ENCODE results near the gene STT3B. TPM values are rescaled to one million over a fixed set of nuclear protein-coding genes. Genes with fewer than 3 reads are reported as not detected.
A peak's percentile ranks its signal among the peaks of the same experiment; 100 is the strongest.

Gene STT3B
- total RNA-seq = 100 to 1,000 TPM; 199 to 201 TPM

DNA sequence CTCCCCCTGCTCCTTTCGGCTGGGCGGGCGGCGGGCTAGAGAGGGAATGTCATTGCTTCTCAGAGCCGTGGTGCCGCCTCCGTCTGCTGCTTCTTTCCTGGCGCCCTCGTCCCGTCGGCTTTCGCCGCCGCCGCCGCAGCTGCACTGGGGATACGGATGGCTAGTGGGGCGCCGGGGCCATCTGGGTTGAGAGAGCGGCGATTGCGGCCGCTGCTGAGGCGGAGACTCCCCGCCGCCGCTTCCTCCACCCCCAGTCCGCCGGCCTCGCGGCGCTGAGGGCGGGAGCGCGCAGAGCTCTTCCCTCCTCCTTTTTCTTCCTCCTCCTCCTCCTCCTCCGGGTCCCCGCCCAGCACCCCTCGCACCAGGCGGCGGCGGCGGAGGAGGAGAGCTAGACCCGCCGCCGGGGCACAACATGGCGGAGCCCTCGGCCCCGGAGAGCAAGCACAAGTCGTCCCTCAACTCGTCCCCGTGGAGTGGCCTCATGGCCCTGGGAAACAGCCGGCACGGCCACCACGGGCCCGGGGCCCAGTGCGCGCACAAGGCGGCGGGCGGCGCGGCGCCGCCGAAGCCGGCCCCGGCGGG is at the start of gene STT3B:
Gene STT3B (plus strand): TSS at position 339 of the 582 bp plus-strand sequence. CDS start 74 bp downstream, at position 413.
- Mint-ChIP-seq H3K4me3 (no peak within 1 kb of the TSS), H3K36me3 (ENCODE audit: low read depth) (peaks cover 30% of the 10 kb centered on the region), H3K4me1 (peaks cover 17% of the 10 kb centered on the region), H3K27ac (peak within 1 kb of the TSS; percentile 96), H3K9me3 (no peaks in the 10 kb centered on the region), H3K27me3 (no peaks in the 10 kb centered on the region)
- DNase-seq = peak; percentile 86
- CTCF ChIA-PET = interaction anchor here (0.7 to 3.6 kb wide), 21 partner anchors 10 to 574 kb away, joined by 3 to 31 read pairs (median 3); partner anchors contain the start of gene GPD1L
- POLR2A ChIA-PET = interaction anchor here (0.6 to 4.6 kb wide), 72 partner anchors 9 to 1908 kb away, joined by 3 to 145 read pairs (median 5); partner anchors contain the start of genes CMTM6, CMTM7, CMTM8 and GPD1L

DNA sequence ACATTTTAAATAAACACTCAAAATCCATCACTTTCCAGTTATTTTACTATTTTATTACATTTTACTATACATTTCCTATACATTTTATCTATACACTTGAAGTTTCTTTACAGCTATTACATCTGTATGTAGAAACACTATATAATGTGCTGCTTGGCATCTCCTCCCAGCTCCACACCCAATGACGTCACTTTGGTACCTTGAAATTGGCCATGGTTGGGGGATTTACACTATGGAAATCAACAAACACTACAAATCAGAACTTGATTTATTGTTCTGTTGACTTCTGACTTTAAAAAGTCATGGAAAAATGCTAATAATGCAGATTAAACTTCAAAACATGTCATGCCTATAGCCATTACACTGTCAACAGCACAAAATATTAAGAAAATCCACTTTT is 48.9 kb upstream of the STT3B start:
- Mint-ChIP-seq H3K9me3 (peaks cover 17% of the 10 kb centered on the region), H3K36me3 (ENCODE audit: low read depth) (peaks cover 7% of the 10 kb centered on the region), H3K4me1 (peaks cover 2% of the 10 kb centered on the region), H3K27ac (no peak overlapping the region), H3K4me3 (no peak overlapping the region), H3K27me3 (peaks cover 4% of the 10 kb centered on the region)
- DNase-seq = no peak
- CTCF ChIA-PET = no interaction called here
- POLR2A ChIA-PET = interaction anchor here (0.8 to 1.0 kb wide), 2 partner anchors 10 to 48 kb away, joined by 3 read pairs; no protein-coding TSS in a partner anchor

DNA sequence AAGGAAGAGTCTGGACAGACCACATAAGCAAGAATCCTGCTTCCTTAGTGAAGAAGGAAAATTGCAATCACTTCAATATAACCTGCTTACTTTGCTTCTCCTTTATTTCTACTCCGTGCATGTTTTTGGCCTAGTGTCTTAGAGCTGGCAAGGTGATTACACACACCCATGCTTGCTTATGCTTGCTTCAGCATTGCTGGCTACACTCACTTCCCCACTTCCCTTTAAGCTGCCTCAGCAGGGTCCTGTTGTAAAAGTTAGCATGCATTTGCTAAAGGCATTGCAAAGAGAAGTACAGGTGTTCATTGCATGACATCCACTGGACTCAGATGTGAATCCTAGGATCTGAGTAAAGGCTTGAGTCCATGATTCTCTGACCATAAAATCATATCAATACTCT is 47.5 kb upstream of the STT3B start:
- H3K9me3 Mint-ChIP-seq = peaks cover 18% of the 10 kb centered on the region
- no peak for DNase-seq
- ChIA-PET CTCF (no interaction called here), POLR2A (no interaction called here)
- H3K27ac Mint-ChIP-seq = no peak overlapping the region
- no peak overlapping the region for H3K4me3 Mint-ChIP-seq
- peaks cover 2% of the 10 kb centered on the region for H3K4me1 Mint-ChIP-seq
- H3K36me3 Mint-ChIP-seq (ENCODE audit: low read depth) = peaks cover 7% of the 10 kb centered on the region
- peaks cover 4% of the 10 kb centered on the region for H3K27me3 Mint-ChIP-seq

DNA sequence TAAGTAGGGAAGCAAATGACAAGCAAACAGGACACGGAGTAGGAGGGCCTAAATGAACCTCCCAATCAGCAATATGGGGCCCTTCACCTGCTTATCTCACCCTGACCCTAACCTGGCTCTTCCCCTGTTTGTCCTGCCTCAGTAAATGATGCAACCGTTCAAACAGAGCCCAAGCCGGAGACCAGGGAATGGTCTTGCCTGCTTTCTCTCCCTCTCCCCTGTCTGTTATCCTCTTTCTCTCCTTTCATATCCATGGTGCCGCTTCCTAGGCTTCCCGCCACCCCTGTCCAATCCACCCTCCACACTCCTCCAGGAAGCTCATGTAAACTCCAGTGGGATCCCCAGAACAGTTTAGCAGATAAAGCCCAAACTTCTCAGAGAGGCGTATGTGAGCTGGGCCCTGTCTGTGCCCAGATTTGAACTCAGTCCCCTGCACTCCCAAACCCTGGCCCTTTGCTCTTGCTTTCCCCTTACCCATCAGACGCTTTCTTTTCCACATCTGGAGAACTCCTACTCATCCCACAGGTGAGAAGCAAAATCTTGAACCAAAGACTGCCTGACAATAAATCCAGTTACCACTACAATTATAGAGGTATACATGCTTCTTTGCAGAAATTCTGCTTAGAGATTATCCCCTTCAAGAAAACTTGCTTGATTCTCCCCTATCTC is 45.7 kb upstream of the STT3B start:
- ChIA-PET POLR2A (interaction anchor here (1.0 kb wide), 1 partner anchor 45 kb away, joined by 3 read pairs; the partner anchor contains the start of gene STT3B), CTCF (no interaction called here)
- no peak overlapping the region for H3K4me3 Mint-ChIP-seq
- DNase-seq = no peak
- no peaks in the 10 kb centered on the region for H3K27me3 Mint-ChIP-seq
- H3K9me3 Mint-ChIP-seq = peaks cover 28% of the 10 kb centered on the region
- peaks cover 7% of the 10 kb centered on the region for H3K36me3 Mint-ChIP-seq (ENCODE audit: low read depth)
- H3K4me1 Mint-ChIP-seq = peaks cover 2% of the 10 kb centered on the region
- H3K27ac Mint-ChIP-seq = no peak overlapping the region

DNA sequence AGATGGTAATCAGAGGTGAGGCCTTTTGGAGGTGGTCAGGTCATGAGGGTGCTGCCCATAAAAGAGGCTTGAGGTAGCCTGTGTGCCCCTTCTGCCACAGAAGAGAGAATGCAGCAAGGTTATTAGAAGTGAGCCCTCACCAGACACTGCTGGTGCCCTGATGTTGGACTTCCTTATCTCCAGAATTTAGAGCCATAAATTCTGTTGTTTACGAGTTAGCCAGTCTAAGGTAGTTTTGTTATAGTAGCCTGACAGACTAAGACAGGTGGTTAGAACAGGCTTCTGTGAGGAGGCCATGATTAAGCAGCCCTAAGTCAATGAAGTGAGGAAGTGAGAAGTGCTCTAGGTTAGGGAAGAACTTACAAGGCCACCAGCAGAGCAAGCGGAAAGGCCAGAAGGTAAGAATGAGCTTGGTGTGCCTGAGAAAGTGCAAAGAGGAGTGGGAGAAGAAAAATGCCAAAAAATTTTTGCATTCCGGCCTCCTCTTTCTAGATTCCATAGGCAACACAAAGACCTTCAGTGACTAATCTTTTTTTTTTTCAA is 44.2 kb upstream of the STT3B start:
- ChIA-PET CTCF (no interaction called here), POLR2A (no interaction called here)
- Mint-ChIP-seq H3K9me3 (peaks cover 38% of the 10 kb centered on the region), H3K4me1 (peaks cover 2% of the 10 kb centered on the region), H3K36me3 (ENCODE audit: low read depth) (peaks cover 11% of the 10 kb centered on the region), H3K27me3 (no peaks in the 10 kb centered on the region), H3K27ac (no peak overlapping the region), H3K4me3 (no peak overlapping the region)
- DNase-seq = no peak

DNA sequence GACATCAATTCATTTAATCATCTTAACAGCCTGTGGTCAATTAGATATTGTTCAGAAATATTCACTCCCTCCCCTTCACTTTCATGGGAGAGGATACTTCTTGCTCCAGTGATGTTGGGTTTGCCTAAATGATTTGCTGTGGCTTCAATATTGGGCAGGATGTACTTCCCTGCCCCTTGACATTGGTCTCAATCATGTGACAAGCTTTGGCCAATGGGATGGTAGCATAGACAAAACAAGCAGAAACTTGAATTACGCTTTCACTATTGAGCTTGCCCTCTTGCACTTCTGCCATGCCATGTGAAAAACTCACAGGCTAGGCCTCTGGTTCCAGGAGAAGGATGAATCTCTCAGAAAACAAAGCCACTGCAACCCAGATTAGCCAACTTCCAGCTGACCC is 42.2 kb upstream of the STT3B start:
- Mint-ChIP-seq H3K27ac (no peak overlapping the region), H3K4me1 (no peaks in the 10 kb centered on the region), H3K4me3 (no peak overlapping the region), H3K27me3 (no peaks in the 10 kb centered on the region), H3K9me3 (peaks cover 57% of the 10 kb centered on the region), H3K36me3 (ENCODE audit: low read depth) (peaks cover 19% of the 10 kb centered on the region)
- ChIA-PET CTCF (interaction anchor here (0.6 kb wide), 1 partner anchor 258 kb away, joined by 7 read pairs; no protein-coding TSS in a partner anchor), POLR2A (no interaction called here)
- no peak for DNase-seq

DNA sequence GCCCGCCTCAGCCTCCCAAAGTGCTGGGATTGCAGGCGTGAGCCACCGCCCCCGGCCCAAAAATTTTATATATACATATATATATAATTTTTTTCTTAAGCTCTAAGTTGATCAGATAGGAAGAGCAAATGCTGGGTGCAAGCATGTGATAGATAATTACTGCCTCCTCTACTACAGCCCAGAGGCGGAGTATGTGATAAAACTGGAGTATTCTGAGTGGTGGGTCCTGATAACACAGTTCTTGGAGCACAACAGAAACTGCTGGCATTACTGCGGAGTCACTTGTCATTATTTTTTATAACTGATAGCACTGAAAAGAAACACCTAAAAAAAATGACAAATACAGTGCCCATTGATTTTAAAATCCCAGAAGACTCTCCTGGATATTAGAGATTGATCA is 41.1 kb upstream of the STT3B start:
- ChIA-PET CTCF (no interaction called here), POLR2A (no interaction called here)
- no peak overlapping the region for H3K27ac Mint-ChIP-seq
- peaks cover 22% of the 10 kb centered on the region for H3K36me3 Mint-ChIP-seq (ENCODE audit: low read depth)
- H3K4me3 Mint-ChIP-seq = no peak overlapping the region
- H3K4me1 Mint-ChIP-seq = no peaks in the 10 kb centered on the region
- H3K27me3 Mint-ChIP-seq = no peaks in the 10 kb centered on the region
- peaks cover 57% of the 10 kb centered on the region for H3K9me3 Mint-ChIP-seq
- no peak for DNase-seq

DNA sequence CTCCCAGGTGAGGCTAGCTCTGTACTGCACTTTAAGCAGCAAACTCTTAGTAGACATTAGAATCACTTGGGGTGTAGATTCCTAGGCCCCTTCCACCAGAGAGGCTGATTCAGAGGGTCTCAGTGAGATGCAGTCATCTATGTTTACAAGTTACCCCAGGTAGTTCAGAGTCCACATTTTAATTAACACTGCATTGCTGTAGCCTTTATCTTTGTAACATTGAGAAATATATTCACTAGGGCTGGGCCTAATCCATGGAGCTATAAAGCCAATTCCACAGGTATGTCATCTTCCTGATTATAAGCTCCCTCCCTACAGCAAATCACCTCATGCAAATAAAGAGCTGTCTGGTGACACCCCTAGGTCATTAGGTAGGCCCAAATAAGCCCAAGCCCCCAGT is 39.6 kb upstream of the STT3B start:
- DNase-seq = no peak
- CTCF ChIA-PET = no interaction called here
- Mint-ChIP-seq H3K36me3 (ENCODE audit: low read depth) (peaks cover 21% of the 10 kb centered on the region), H3K4me1 (no peaks in the 10 kb centered on the region), H3K27ac (no peak overlapping the region), H3K9me3 (peaks cover 56% of the 10 kb centered on the region), H3K27me3 (no peaks in the 10 kb centered on the region), H3K4me3 (no peak overlapping the region)
- POLR2A ChIA-PET = no interaction called here

DNA sequence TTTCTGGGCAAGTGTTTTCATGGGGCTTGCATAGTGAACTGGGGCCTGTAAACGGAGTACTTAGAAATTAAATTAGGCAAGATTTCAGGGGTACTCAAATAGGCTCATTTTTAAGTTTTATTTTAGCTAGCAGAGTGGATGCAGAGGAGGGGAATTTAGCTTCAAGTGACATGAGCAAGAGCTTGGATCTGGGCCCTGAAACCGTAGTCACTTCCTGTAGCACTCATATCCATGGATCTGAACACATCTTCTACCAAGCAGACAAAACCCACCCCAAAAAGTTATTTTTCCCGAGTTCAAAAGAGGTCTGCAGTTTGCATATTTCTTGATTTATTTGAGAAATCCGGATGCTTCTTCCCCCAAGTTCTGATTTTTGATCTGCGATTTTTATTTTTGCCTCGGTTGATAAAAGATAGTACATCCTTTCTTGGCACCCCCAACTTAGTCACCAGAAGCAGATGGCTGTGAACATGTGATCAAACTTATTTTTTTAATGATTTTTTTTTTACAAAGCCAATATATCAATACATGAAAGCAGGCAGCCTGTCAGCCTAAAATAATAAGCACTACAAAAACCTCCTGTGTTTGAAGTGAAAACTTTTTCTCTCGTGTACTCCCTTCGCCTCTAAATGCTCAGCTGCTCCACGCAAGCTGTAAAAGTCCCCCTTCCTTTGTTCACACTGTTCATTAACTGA is 36.6 kb upstream of the STT3B start:
- Mint-ChIP-seq H3K27me3 (no peaks in the 10 kb centered on the region), H3K9me3 (peaks cover 35% of the 10 kb centered on the region), H3K36me3 (ENCODE audit: low read depth) (peaks cover 16% of the 10 kb centered on the region), H3K4me3 (no peak overlapping the region), H3K4me1 (no peaks in the 10 kb centered on the region), H3K27ac (no peak overlapping the region)
- ChIA-PET POLR2A (interaction anchor here (0.9 kb wide), 1 partner anchor 36 kb away, joined by 4 read pairs; the partner anchor contains the start of gene STT3B), CTCF (interaction anchor here (1.3 kb wide), 1 partner anchor 36 kb away, joined by 3 read pairs; the partner anchor contains the start of gene STT3B)
- DNase-seq = no peak

DNA sequence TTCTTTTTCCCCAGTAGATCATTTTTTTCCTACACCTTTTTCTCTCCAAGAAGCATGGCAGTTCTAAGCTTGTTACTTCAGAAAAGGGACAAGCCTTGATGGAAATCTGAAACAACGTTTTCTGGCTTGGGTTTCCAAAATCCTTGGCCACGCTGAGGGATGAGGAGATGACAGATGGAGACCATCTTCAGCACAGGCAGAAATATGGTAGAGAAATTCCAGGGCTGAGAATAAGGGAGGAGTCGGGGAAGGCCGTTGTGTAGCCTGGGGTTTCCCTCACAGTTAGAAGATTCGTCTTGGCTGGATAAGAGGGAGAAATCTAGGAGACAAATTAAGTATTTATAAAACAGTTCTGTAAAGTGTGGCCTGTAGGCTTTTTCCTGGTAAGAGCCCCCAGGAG is 33.9 kb upstream of the STT3B start:
- DNase-seq = no peak
- ChIA-PET POLR2A (no interaction called here), CTCF (interaction anchor here (0.9 kb wide), 1 partner anchor 24 kb away, joined by 4 read pairs; no protein-coding TSS in a partner anchor)
- Mint-ChIP-seq H3K36me3 (ENCODE audit: low read depth) (peaks cover 12% of the 10 kb centered on the region), H3K4me3 (no peak overlapping the region), H3K27ac (no peak overlapping the region), H3K9me3 (peaks cover 17% of the 10 kb centered on the region), H3K27me3 (no peaks in the 10 kb centered on the region), H3K4me1 (peaks cover 6% of the 10 kb centered on the region)

DNA sequence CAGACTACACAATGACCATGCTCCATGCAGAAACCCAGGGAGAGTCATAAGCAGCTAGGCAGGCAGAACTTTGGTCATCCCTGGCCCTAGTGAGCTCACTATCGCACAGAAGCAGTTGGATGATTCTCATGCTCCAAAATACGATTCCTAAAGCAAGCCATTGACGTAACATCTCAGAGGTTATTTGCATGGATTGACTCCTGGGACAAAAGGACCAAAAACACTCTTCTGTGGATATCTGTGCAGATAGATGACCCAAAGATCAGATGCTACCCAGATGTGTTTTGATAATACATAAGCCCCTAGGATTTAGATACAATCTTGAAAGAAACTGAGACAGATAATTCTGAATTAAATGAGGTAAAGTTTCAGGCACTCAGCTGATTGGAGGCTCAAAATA is 33.4 kb upstream of the STT3B start:
- no peak for DNase-seq
- no peak overlapping the region for H3K27ac Mint-ChIP-seq
- H3K36me3 Mint-ChIP-seq (ENCODE audit: low read depth) = peaks cover 12% of the 10 kb centered on the region
- peaks cover 6% of the 10 kb centered on the region for H3K4me1 Mint-ChIP-seq
- ChIA-PET POLR2A (no interaction called here), CTCF (interaction anchor here (0.9 kb wide), 1 partner anchor 23 kb away, joined by 4 read pairs; no protein-coding TSS in a partner anchor)
- peaks cover 12% of the 10 kb centered on the region for H3K9me3 Mint-ChIP-seq
- no peak overlapping the region for H3K4me3 Mint-ChIP-seq
- no peaks in the 10 kb centered on the region for H3K27me3 Mint-ChIP-seq

DNA sequence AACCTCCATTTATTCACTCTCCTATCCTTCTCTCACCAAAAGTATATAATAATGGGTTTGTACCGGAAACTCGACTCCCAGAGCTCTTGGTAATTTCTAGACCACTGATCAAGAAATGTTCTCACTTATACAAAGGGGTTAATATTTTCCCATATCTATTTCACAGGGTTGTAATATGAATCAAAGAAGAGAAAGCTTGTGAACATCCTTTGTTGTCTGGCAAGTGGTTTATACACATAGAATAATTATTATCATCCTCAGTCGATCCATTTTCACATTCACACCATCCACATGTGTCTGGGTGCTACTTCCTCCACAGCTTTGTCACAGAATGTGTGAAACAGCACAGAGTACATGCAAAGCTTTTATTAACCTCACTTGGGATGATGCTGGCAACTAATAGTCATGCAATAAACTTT is 29.9 kb upstream of the STT3B start:
- H3K27ac Mint-ChIP-seq = no peak overlapping the region
- H3K9me3 Mint-ChIP-seq = no peaks in the 10 kb centered on the region
- H3K27me3 Mint-ChIP-seq = no peaks in the 10 kb centered on the region
- CTCF ChIA-PET = interaction anchor here (1.2 kb wide), 1 partner anchor 30 kb away, joined by 3 read pairs; the partner anchor contains the start of gene STT3B
- H3K4me1 Mint-ChIP-seq = peaks cover 32% of the 10 kb centered on the region
- no peak overlapping the region for H3K4me3 Mint-ChIP-seq
- no peak for DNase-seq
- POLR2A ChIA-PET = interaction anchor here (1.1 to 2.2 kb wide), 2 partner anchors 29 to 215 kb away, joined by 3 to 14 read pairs; partner anchors contain the start of gene STT3B
- no peaks in the 10 kb centered on the region for H3K36me3 Mint-ChIP-seq (ENCODE audit: low read depth)

DNA sequence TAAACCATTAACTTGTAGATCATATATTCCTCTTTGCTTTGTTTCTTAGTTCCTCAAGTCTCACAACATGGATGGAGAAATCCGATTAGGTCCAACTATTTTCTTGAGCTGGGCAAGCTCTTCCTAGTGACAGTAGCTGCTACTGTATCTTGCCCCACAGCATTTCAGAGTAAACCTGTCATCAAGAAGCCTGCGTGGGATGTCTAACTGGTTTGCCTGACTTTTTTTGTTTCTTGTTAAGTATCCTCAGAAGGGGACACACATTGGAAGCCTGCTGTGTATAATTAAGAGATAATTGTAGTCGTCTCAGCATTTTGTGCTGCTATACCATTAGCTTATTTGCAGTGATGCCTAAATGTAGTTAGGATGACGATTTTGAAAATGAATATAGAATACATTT is 29.3 kb upstream of the STT3B start:
- ChIA-PET POLR2A (interaction anchor here (2.2 kb wide), 1 partner anchor 29 kb away, joined by 14 read pairs; the partner anchor contains the start of gene STT3B), CTCF (interaction anchor here (1.2 kb wide), 1 partner anchor 29 kb away, joined by 3 read pairs; the partner anchor contains the start of gene STT3B)
- no peaks in the 10 kb centered on the region for H3K27me3 Mint-ChIP-seq
- no peaks in the 10 kb centered on the region for H3K36me3 Mint-ChIP-seq (ENCODE audit: low read depth)
- H3K4me1 Mint-ChIP-seq = peaks cover 39% of the 10 kb centered on the region
- DNase-seq = no peak
- H3K4me3 Mint-ChIP-seq = no peak overlapping the region
- no peaks in the 10 kb centered on the region for H3K9me3 Mint-ChIP-seq
- no peak overlapping the region for H3K27ac Mint-ChIP-seq
